GM21515 (cell line): Measurements from ENCODE around the gene HDGFL2.
"Not testable (repeated sequence)": the region's sequence is repeated elsewhere in the genome, so short reads cannot be mapped to it uniquely, and the experiment has no call there.

Experiments
- ATAC-seq: cut with Tn5 transposase; IDR thresholded peaks from one replicate; pipeline ENCODE4 v1.9.1; 2021; ENCODE audit not compliant: unreplicated experiment

Gene HDGFL2

GRCh38 chr19:4511300-4512054 lies 39.4 kb downstream of the HDGFL2 start:
- ATAC-seq = no peak

DNA sequence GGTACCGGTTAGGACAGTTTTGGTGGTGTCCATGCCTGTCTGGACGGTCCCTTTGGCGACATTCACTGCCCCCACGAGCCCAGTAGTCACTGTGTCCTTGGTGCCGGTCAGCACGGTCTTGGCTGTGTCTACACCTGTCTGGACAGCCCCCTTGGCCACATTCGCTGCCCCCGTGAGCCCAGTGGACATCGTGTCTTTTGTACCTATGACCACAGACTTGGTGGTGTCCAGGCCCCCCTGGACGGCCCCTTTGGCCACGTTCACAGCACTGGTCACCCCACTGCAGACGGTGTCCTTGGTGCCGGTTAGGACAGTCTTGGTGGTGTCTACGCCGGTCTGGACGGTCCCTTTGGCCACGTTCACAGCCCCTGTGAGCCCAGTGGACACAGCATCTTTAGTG lies 40.0 kb downstream of the HDGFL2 start:
- ATAC-seq = no peak

GRCh38 chr19:4513248-4513647 lies 41.2 kb downstream of the HDGFL2 start:
- no peak for ATAC-seq

- no peak for ATAC-seq
Measured at GRCh38 chr19:4515732-4516131, 43.6 kb downstream of the HDGFL2 start.

DNA sequence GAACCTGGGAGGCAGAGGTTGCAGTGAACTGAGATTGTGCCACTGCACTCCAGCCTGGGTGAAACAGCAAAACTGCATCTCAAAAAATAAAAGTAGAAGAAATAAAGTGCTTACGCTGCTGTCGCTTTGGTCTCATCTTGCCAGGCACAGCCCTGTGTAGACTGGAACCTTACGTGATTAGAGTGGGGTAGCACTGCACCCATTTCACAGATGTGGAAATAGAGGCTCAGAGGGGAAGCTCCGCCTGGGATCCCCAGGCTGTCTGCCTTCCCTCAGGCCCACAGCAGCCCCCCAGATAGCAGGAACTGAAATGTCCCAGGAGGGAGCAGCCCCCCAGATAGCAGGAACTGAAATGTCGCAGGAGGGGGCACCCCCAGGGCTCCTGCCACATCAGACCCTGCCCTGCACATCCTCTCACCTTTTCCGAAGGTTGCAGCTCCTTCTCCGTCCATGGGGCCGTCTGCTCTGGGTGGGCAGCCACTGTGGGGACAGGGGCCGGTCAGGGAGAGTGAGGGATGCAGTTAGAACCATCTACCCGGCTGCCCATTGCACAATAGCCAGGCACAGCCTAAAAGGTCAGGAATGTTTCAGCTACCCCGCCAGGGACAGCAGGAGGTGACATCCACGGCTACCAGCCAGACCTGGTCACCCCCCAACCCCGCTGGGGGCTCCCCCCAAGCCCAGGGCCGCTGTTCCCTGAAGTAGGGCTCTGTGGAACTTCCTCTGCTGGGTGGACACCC lies 44.3 kb downstream of the HDGFL2 start:
- no peak for ATAC-seq

- no peak for ATAC-seq
Measured at GRCh38 chr19:4516939-4517300, 44.8 kb downstream of the HDGFL2 start.

- no peak for ATAC-seq
Measured at GRCh38 chr19:4517451-4518057, 45.5 kb downstream of the HDGFL2 start.

- no peak for ATAC-seq
Measured at GRCh38 chr19:4518345-4519171, 46.5 kb downstream of the HDGFL2 start, which contains the start of gene PLIN4. PLIN4 (minus strand) TSS chr19:4518486; CDS start chr19:4518272, 214 bp downstream.

DNA sequence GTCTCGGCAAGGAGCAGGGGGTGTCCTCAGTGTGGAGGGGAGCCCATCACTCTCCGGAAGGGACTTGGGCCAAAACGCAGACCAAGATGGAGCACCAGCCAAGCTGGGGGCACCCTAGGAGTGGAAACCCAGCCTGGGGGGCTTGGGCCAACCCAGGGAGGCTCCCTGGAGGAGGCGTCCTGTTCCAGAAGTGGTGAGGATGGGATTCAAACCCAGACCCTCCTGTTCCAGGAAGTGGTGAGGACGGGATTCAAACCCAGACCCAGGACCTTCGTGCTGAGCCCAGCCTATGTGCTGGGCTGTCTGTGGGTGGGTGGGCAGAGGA lies 47.0 kb downstream of the HDGFL2 start:
- no peak for ATAC-seq

GRCh38 chr19:4519521-4520277 lies 47.6 kb downstream of the HDGFL2 start:
- ATAC-seq = no peak

GRCh38 chr19:4521170-4521887 lies 49.2 kb downstream of the HDGFL2 start:
- no peak for ATAC-seq

DNA sequence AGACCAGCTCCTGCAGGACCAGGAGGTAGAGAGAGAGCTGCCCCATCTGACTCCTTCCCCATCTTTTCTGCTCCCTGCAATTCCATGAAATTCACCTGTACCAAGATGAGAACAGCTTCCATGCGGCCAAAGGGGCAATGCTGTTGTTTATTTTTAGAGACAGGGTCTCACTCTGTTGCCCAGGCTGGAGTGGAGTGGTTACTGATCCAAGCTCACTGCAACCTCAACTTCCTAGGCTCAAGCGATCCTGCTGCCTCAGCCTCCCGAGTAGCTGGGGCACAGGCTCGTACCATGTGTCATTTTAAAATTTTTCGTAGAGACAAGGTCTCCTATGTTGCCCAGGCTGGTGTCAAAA lies 49.8 kb downstream of the HDGFL2 start:
- no peak for ATAC-seq

DNA sequence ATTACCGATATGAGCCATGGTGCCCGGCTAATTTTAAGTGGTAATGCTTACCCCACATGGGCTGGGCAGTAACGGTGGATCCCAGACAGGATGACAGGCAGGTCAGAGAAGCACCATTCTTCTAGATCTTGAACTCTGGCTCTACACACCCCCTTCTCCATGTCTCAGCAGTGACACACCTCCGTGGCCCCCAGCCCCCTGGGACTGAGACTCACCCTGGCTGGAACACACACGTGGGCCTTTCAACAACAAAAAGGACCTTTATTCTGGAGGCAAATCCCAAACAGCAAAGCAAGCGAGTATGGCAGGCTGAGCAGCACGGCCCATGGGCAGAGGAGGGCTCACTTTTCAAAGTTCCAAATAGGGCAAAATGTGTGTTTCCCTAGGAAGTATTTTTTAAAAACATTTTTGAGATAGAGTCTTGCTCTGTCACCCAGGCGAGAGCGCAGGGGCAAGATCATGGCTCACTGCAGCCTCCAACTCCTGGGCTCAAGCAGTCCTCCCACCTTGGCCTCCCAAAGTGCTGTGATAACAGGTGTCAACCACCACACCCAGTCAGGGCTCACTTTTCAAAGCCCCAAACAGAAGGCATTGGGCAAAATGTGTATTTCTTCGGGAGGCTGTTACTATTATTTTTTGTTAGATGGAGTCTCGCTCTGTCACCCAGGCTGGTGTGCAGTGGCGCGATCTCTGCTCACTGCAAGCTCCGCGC lies 50.4 kb downstream of the HDGFL2 start:
- ATAC-seq = no peak

DNA sequence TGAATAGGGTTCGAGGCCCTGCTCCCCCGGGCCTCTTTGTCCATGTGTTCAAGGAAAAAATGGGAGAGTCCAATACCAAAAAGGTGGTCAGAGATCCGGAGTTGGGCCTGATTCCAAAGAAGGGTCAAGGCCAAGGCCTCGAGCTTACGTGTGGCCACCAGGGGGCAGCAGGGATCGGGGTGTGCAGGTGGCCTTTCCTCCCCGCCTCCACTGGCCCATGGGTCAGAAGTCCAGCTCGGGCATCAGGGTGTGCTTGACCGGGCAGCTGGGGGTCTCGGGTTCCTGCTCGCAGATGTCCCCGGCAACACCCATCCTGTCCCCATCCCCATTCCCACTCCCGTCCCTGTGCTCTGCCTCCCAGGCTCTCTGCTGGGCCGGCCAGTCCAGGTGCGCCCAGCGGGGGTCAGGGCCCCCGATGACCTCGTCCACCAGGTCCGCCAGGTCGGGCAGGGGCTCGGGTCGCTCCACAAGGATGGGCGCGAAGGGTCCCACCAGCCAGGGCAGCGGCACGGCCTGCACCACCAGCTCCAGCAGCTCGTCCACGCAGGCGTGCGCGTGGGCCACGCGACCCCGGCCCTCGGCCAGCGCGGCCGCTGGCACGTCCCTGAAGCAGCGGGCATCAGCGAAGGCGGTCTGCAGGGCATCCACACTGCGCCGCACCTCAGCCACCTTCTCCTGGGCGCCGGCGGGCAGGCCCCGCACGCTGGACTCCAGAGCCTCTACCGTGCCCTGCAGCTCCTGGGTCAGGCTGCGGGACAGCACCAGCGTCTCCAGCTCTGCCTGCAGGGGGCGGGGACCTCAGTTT lies 51.4 kb downstream of the HDGFL2 start:
- ATAC-seq = no peak

DNA sequence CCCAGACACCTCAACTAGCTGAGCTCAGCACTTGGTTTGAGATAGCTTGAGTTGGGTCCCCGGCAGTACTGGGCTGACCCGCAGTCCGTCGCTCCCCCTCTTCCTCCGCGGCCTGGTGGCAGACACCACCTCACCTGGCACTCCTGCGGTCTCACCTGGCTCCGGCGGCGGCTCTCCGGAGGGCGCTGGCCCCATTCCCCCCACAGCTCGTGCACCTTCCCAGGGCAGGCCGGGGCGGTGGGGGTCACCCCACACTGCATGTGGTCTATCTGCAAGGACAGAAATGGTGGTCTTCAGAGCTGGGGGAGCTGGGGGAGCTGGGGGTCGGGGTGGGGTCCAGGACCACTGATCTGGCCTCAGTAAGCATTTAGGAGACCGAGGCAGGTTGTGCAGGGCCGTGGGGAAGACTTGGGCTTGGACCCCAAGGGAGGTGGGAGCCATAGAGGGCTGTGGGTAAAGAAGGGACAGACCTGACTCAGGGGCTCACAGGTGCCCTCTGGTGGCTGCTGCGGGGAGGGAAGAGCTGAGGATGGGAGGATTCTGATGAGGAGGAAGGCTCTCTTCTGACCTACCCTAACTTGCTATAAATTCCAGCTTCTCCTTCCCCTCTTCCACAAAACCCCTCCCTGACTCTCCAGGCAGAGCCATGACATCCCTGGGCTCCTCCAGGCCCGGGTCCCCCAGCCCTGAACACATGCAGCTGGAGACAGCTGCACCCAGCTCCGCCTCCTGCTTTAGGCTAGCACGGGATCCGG lies 52.9 kb downstream of the HDGFL2 start:
- ATAC-seq = no peak

GRCh38 chr19:4525563-4526002 lies 53.5 kb downstream of the HDGFL2 start:
- ATAC-seq = no peak

DNA sequence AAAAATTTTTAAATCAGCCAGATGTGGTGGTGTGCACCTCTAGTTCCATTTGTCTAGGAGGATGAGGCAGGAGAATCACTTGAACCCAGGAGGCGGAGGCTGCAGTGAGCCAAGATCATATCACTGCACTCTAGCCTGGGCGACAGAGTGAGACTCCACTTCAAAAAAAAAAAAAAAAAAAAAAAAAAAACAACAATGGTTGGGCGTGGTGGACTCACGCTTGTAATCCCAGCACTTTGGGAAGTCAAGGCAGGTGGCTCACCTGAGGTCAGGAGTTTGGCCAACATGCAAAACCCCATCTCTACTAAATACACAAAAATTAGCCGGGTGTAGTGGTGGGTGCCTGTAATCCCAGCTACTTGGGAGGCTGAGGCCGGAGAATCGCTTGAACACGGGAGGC lies 55.3 kb downstream of the HDGFL2 start:
- ATAC-seq = not testable (repeated sequence)

DNA sequence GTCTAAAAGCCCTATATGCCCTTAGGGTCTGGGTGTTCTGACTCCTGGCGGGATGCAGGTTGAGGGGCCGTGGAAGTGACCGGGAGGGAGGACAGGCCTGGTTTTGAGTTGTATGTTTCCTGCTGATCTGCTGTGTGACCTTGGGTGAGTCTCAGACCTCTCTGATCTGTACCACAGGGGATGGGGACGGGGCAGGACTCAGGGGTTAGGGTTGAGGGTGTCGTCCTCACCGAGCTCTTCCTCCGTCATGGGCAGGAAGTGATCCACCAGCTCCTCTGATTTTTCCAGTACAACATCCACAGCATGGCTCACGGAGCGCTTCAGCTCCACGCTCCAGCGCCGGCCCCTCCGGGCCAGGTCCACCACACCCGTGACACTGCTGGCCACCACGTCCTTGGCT lies 56.7 kb downstream of the HDGFL2 start:
- no peak for ATAC-seq
